CD4-positive, alpha-beta memory T cell (primary cell): ENCODE measurements around the gene LTBP1. TPM values are rescaled to one million over a fixed set of nuclear protein-coding genes. Genes with fewer than 3 reads are reported as not detected.

ENCODE experiments used
- CTCF ChIA-PET: fragments of 350-600 bp; sonication (Branson Sonifier 250); formaldehyde crosslinking; loops from one replicate; lab custom pipeline; 2021; ENCODE audit warnings: inconsistent platforms; ENCODE audit not compliant: partially characterized antibody; lab: Charles Lee
- POLR2A ChIA-PET: fragments of 350-600 bp; sonication (Branson Sonifier 250); formaldehyde crosslinking; loops from one replicate; lab custom pipeline; 2021; ENCODE audit not compliant: partially characterized antibody; lab: Charles Lee
- DNase-seq, 5 donors: peaks; one replicate each; pipeline versions ENCODE4 v3.0.0 to v3.0.0-alpha.2; 2020 to 2022; ENCODE audit warnings: mixed read lengths in 1 of 5
- H3K27ac ChIP-seq: one replicate; pipeline ENCODE4 v1.7.0; 2013; ENCODE audit warnings: low read depth, low read length
- H3K27me3 ChIP-seq: 2 replicates; pipeline ENCODE4 v1.7.0; 2013; ENCODE audit warnings: mild to moderate bottlenecking, low read length, moderate library complexity; ENCODE audit not compliant: insufficient read depth
- H3K36me3 ChIP-seq: 2 replicates; pipeline ENCODE4 v1.7.0; 2013; ENCODE audit warnings: mild to moderate bottlenecking, low read length, moderate library complexity; ENCODE audit not compliant: insufficient read depth
- H3K4me1 ChIP-seq: 2 replicates; pipeline ENCODE4 v1.7.0; 2013; ENCODE audit warnings: mild to moderate bottlenecking, low read length, moderate library complexity; ENCODE audit not compliant: insufficient read depth
- H3K4me3 ChIP-seq, 2 donors: one replicate each; pipeline ENCODE4 v1.7.0; 2013; ENCODE audit warnings: low read length in 2 of 2, mild to moderate bottlenecking in 1 of 2
- H3K9me3 ChIP-seq, 2 donors: one replicate each; pipeline ENCODE4 v1.7.0; 2013; ENCODE audit warnings: low read length in 2 of 2, control low read depth in 1 of 2; ENCODE audit not compliant: control insufficient read depth in 1 of 2
- H3K27ac Mint-ChIP-seq, 7 donors: one replicate each; pipeline ENCODE4 v1.8.0; 2020 to 2021; ENCODE audit warnings: mixed read lengths in 7 of 7, mild to moderate bottlenecking in 6 of 7, inconsistent platforms in 3 of 7, moderate library complexity in 3 of 7
- H3K27me3 Mint-ChIP-seq, 2 donors: one replicate each; pipeline ENCODE4 v1.8.0; 2020 to 2021; ENCODE audit warnings: mixed read lengths in 2 of 2
- H3K36me3 Mint-ChIP-seq, 2 donors: one replicate each; pipeline ENCODE4 v1.8.0; 2020 to 2021; ENCODE audit warnings: mixed read lengths in 2 of 2, inconsistent platforms in 1 of 2, mild to moderate bottlenecking in 1 of 2
- H3K4me1 Mint-ChIP-seq, 4 donors: one replicate each; pipeline ENCODE4 v1.8.0; 2020 to 2021; ENCODE audit warnings: mixed read lengths in 4 of 4, mild to moderate bottlenecking in 1 of 4
- H3K4me3 Mint-ChIP-seq, 8 donors: one replicate each; pipeline ENCODE4 v1.8.0; 2020 to 2021; ENCODE audit warnings: mixed read lengths in 8 of 8, mild to moderate bottlenecking in 7 of 8, moderate library complexity in 6 of 8, inconsistent platforms in 3 of 8
- H3K9me3 Mint-ChIP-seq, 8 donors: one replicate each; pipeline ENCODE4 v1.8.0; 2020 to 2021; ENCODE audit warnings: mixed read lengths in 8 of 8, mild to moderate bottlenecking in 5 of 8, inconsistent platforms in 3 of 8, moderate library complexity in 1 of 8
- intact Hi-C: fragments of 100-400 bp; cut with micrococcal nuclease; formaldehyde crosslinking; loops from one replicate; pipeline ENCODE4 v1.15.1; 2023
- polyA plus RNA-seq, 2 donors: library from polyadenylated mRNA; unstranded; fragments of 300-500 nt; fragmentation: Illumina TruSeq; gene quantifications; one replicate each; pipeline ENCODE4 v1.2.3, GENCODE V29; 2021
- total RNA-seq, 2 experiments: library from RNA; stranded (reverse); gene quantifications; one replicate each; pipeline ENCODE4 v1.2.3, GENCODE V29; 2021

LTBP1 gene
- total and polyA plus RNA-seq, 4 experiments from 2014 or later: 0.44 TPM; not detected in 3

- Mint-ChIP-seq H3K9me3 (no peaks in the 10 kb centered on the region), H3K27ac (no peak overlapping the region), H3K4me3 (no peak overlapping the region), H3K27me3 (peaks cover 1 to 2% of the 10 kb centered on the region in 2 donors), H3K36me3 (no peaks in the 10 kb centered on the region), H3K4me1 (no peaks in the 10 kb centered on the region)
- Histone ChIP-seq H3K36me3 (no peaks in the 10 kb centered on the region), H3K27me3 (no peaks in the 10 kb centered on the region), H3K4me3 (no peak overlapping the region), H3K4me1 (no peaks in the 10 kb centered on the region), H3K9me3 (no peaks in the 10 kb centered on the region), H3K27ac (no peak overlapping the region)
- no peak for DNase-seq
- intact Hi-C loops: no loop called here
- CTCF ChIA-PET: no interaction called here
- POLR2A ChIA-PET: no interaction called here
Observed at GRCh38 chr2:33071591-33071990, 124.8 kb downstream of the LTBP1 start.

- intact Hi-C loops: no loop called here
- no peaks in the 10 kb centered on the region for H3K9me3 Mint-ChIP-seq
- CTCF ChIA-PET: no interaction called here
Observed at GRCh38 chr2:33072614-33073013, 125.9 kb downstream of the LTBP1 start.

GRCh38 chr2:33073018-33073417 is 126.3 kb downstream of the LTBP1 start:
- Mint-ChIP-seq H3K27ac (no peak overlapping the region), H3K27me3 (no peaks in the 10 kb centered on the region), H3K36me3 (no peaks in the 10 kb centered on the region), H3K4me1 (no peaks in the 10 kb centered on the region), H3K4me3 (no peak overlapping the region), H3K9me3 (no peaks in the 10 kb centered on the region)
- H3K4me1 ChIP-seq: no peaks in the 10 kb centered on the region
- no peaks in the 10 kb centered on the region for H3K27me3 ChIP-seq
- ChIA-PET POLR2A (no interaction called here), CTCF (no interaction called here)
- DNase-seq: no peak
- intact Hi-C loops: no loop called here
- H3K27ac ChIP-seq: no peak overlapping the region
- no peaks in the 10 kb centered on the region for H3K36me3 ChIP-seq
- H3K9me3 ChIP-seq: no peaks in the 10 kb centered on the region
- no peak overlapping the region for H3K4me3 ChIP-seq

More at GRCh38 chr2:33072614-33073013, 125.9 kb downstream of the LTBP1 start:
- Histone ChIP-seq H3K27me3 (no peaks in the 10 kb centered on the region), H3K4me3 (no peak overlapping the region), H3K36me3 (no peaks in the 10 kb centered on the region), H3K9me3 (no peaks in the 10 kb centered on the region), H3K27ac (no peak overlapping the region), H3K4me1 (no peaks in the 10 kb centered on the region)
- Mint-ChIP-seq H3K4me3 (no peak overlapping the region), H3K27me3 (no peaks in the 10 kb centered on the region), H3K27ac (no peak overlapping the region), H3K36me3 (no peaks in the 10 kb centered on the region), H3K4me1 (no peaks in the 10 kb centered on the region)
- POLR2A ChIA-PET: no interaction called here
- DNase-seq: no peak

- Mint-ChIP-seq H3K9me3 (no peaks in the 10 kb centered on the region), H3K27me3 (no peaks in the 10 kb centered on the region), H3K36me3 (no peaks in the 10 kb centered on the region), H3K4me1 (no peaks in the 10 kb centered on the region), H3K27ac (no peak overlapping the region), H3K4me3 (no peak overlapping the region)
- H3K4me1 ChIP-seq: no peaks in the 10 kb centered on the region
- no peaks in the 10 kb centered on the region for H3K27me3 ChIP-seq
- no peaks in the 10 kb centered on the region for H3K9me3 ChIP-seq
- no peak overlapping the region for H3K27ac ChIP-seq
- intact Hi-C loops: no loop called here
- H3K4me3 ChIP-seq: no peak overlapping the region
- H3K36me3 ChIP-seq: no peaks in the 10 kb centered on the region
- ChIA-PET POLR2A (no interaction called here), CTCF (no interaction called here)
- DNase-seq: no peak
Observed at GRCh38 chr2:33074197-33074596, 127.4 kb downstream of the LTBP1 start.

- Mint-ChIP-seq H3K9me3 (no peaks in the 10 kb centered on the region), H3K4me1 (no peaks in the 10 kb centered on the region), H3K4me3 (no peak overlapping the region), H3K36me3 (no peaks in the 10 kb centered on the region), H3K27me3 (peaks cover 0 to 1% of the 10 kb centered on the region in 2 donors), H3K27ac (no peak overlapping the region)
- ChIA-PET POLR2A (no interaction called here), CTCF (no interaction called here)
- Histone ChIP-seq H3K36me3 (no peaks in the 10 kb centered on the region), H3K9me3 (no peaks in the 10 kb centered on the region), H3K27ac (no peak overlapping the region), H3K4me1 (no peaks in the 10 kb centered on the region), H3K4me3 (no peak overlapping the region), H3K27me3 (no peaks in the 10 kb centered on the region)
- intact Hi-C loops: no loop called here
- no peak for DNase-seq
Observed at GRCh38 chr2:33077311-33077710, 130.6 kb downstream of the LTBP1 start.

- H3K27ac Mint-ChIP-seq: no peak overlapping the region
- H3K36me3 ChIP-seq: no peaks in the 10 kb centered on the region
- no peaks in the 10 kb centered on the region for H3K4me1 Mint-ChIP-seq
- H3K36me3 Mint-ChIP-seq: no peaks in the 10 kb centered on the region
- H3K4me3 Mint-ChIP-seq: no peak overlapping the region
- CTCF ChIA-PET: no interaction called here
- H3K4me3 ChIP-seq: no peak overlapping the region
- H3K27me3 ChIP-seq: no peaks in the 10 kb centered on the region
- intact Hi-C loops: no loop called here
- DNase-seq: no peak
- H3K27me3 Mint-ChIP-seq: peaks cover 0 to 2% of the 10 kb centered on the region in 2 donors
- H3K4me1 ChIP-seq: no peaks in the 10 kb centered on the region
- no peaks in the 10 kb centered on the region for H3K9me3 ChIP-seq
- H3K27ac ChIP-seq: no peak overlapping the region
- POLR2A ChIA-PET: no interaction called here
- H3K9me3 Mint-ChIP-seq: no peaks in the 10 kb centered on the region
Observed at GRCh38 chr2:33077844-33078243, 131.1 kb downstream of the LTBP1 start.

GRCh38 chr2:33081691-33082090 is 134.9 kb downstream of the LTBP1 start:
- H3K36me3 ChIP-seq: no peaks in the 10 kb centered on the region
- Mint-ChIP-seq H3K9me3 (no peaks in the 10 kb centered on the region), H3K4me1 (no peaks in the 10 kb centered on the region), H3K36me3 (no peaks in the 10 kb centered on the region), H3K27me3 (peaks cover 0 to 4% of the 10 kb centered on the region in 2 donors), H3K4me3 (no peak overlapping the region), H3K27ac (no peak overlapping the region)
- no peaks in the 10 kb centered on the region for H3K4me1 ChIP-seq
- DNase-seq: no peak
- no peak overlapping the region for H3K4me3 ChIP-seq
- no peaks in the 10 kb centered on the region for H3K27me3 ChIP-seq
- H3K9me3 ChIP-seq: no peaks in the 10 kb centered on the region
- POLR2A ChIA-PET: no interaction called here
- intact Hi-C loops: no loop called here
- CTCF ChIA-PET: no interaction called here
- H3K27ac ChIP-seq: no peak overlapping the region
